ENCODE measurements around the gene ZKSCAN1. TPM values are rescaled to one million over a fixed set of nuclear protein-coding genes. Genes with fewer than 3 reads are reported as not detected.

The ZKSCAN1 gene
- total RNA-seq, 2 donors from 2014 or later: 75.8 to 86.5 TPM

- 72% methylated on average over 8 of the region's 8 CpGs for WGBS
- H3K4me3 ChIP-seq: no peak overlapping the region
These were observed 20.6 kb upstream of the ZKSCAN1 start for GRCh38 chr7:99994819-99995218.

GRCh38 chr7:99996755-99997544 lies 18.4 kb upstream of the ZKSCAN1 start:
- Histone ChIP-seq H3K27ac (peak overlapping the region; percentile 90 to 93), H3K36me3 (no peaks in the 10 kb centered on the region), H3K4me3 (peak overlapping the region; percentile 21 to 31), H3K9me3 (no peaks in the 10 kb centered on the region), H3K4me1 (replicated peaks) (peaks cover 6% of the 10 kb centered on the region), H3K27me3 (replicated peaks; ENCODE audit: insufficient read depth) (no peaks in the 10 kb centered on the region)
- 77% methylated on average over 15 of the region's 15 CpGs for WGBS
- intact Hi-C loops (cut with DNase I): loop anchor here (10.0 kb wide), 1 partner anchor 128 kb away; the partner anchor contains the start of gene MBLAC1
- no peak for TF ChIP-seq POLR2A (IDR thresholded peaks at IDR 0.05)
- TF ChIP-seq POLR2AphosphoS5 (IDR thresholded peaks at IDR 0.05): no peak
- no peak for TF ChIP-seq CTCF (IDR thresholded peaks at IDR 0.05)
- no peak for DNase-seq (ENCODE audit: low spot score)

More at GRCh38 chr7:99994819-99995218, 20.6 kb upstream of the ZKSCAN1 start:
- intact Hi-C loops (cut with DNase I): loop anchor here (2.0 to 10.0 kb wide), 4 partner anchors 57 to 130 kb away; partner anchors contain the start of genes MBLAC1 and ZNF3
- no peaks in the 10 kb centered on the region for H3K36me3 ChIP-seq
- H3K27me3 ChIP-seq (replicated peaks; ENCODE audit: insufficient read depth): no peaks in the 10 kb centered on the region
- no peaks in the 10 kb centered on the region for H3K9me3 ChIP-seq
- TF ChIP-seq POLR2A (IDR thresholded peaks at IDR 0.05): no peak
- TF ChIP-seq POLR2AphosphoS5 (IDR thresholded peaks at IDR 0.05): no peak
- no peak for TF ChIP-seq CTCF (IDR thresholded peaks at IDR 0.05)
- H3K27ac ChIP-seq: no peak overlapping the region
- H3K4me1 ChIP-seq (replicated peaks): no peaks in the 10 kb centered on the region
- DNase-seq (ENCODE audit: low spot score): no peak

GRCh38 chr7:99997545-99998137 lies 17.8 kb upstream of the ZKSCAN1 start:
- H3K4me3 ChIP-seq: peak overlapping the region; percentile 21 to 31
- 6% methylated on average over 35 of the region's 35 CpGs for WGBS
- intact Hi-C loops (cut with DNase I): loop anchor here (10.0 kb wide), 1 partner anchor 127 kb away; the partner anchor contains the start of gene MBLAC1
- H3K27me3 ChIP-seq (replicated peaks; ENCODE audit: insufficient read depth): no peaks in the 10 kb centered on the region
- peak; percentile 35 for DNase-seq (ENCODE audit: low spot score)
- peak overlapping the region; percentile 90 to 93 for H3K27ac ChIP-seq
- peak; percentile 34 for TF ChIP-seq POLR2AphosphoS5 (IDR thresholded peaks at IDR 0.05)
- TF ChIP-seq POLR2A (IDR thresholded peaks at IDR 0.05): no peak
- peak in 2 of 4 experiments; percentile 44 to 58 for TF ChIP-seq CTCF (IDR thresholded peaks at IDR 0.05)
- peaks cover 6% of the 10 kb centered on the region for H3K4me1 ChIP-seq (replicated peaks)
- no peaks in the 10 kb centered on the region for H3K9me3 ChIP-seq
- H3K36me3 ChIP-seq: no peaks in the 10 kb centered on the region

GRCh38 chr7:100000239-100000638 lies 15.2 kb upstream of the ZKSCAN1 start:
- no peaks in the 10 kb centered on the region for H3K27me3 ChIP-seq (replicated peaks; ENCODE audit: insufficient read depth)
- intact Hi-C loops (cut with DNase I): no loop called here
- no peaks in the 10 kb centered on the region for H3K36me3 ChIP-seq
- 86% methylated on average over 13 of the region's 13 CpGs for WGBS
- peaks cover 18% of the 10 kb centered on the region for H3K4me1 ChIP-seq (replicated peaks)
- no peak for DNase-seq (ENCODE audit: low spot score)
- TF ChIP-seq CTCF (IDR thresholded peaks at IDR 0.05) (no peak), POLR2A (IDR thresholded peaks at IDR 0.05) (no peak), POLR2AphosphoS5 (IDR thresholded peaks at IDR 0.05) (no peak)
- no peak overlapping the region for H3K4me3 ChIP-seq
- peak overlapping the region; percentile 90 to 93 for H3K27ac ChIP-seq
- no peaks in the 10 kb centered on the region for H3K9me3 ChIP-seq

Measured in prostate gland (tissue), 2 donors.